Smooth muscle cell (in vitro differentiated cells): Measurements from ENCODE around the gene CLIP4. TPM values are rescaled to one million over a fixed set of nuclear protein-coding genes. Genes with fewer than 3 reads are reported as not detected.

Experiments
- DNase-seq: peaks from one replicate; lab custom pipeline; 2025; ENCODE audit not compliant: unreplicated experiment; lab: John Stamatoyannopoulos, UW
- H2AFZ ChIP-seq: fragments of 200-600 bp; sonication (generic); 2 replicates; pipeline ENCODE4 v1.6.0; 2016; ENCODE audit warnings: antibody characterized with exemption, low read depth, mild to moderate bottlenecking
- H3F3A ChIP-seq: fragments of 200-600 bp; sonication (generic); 2 replicates; pipeline ENCODE4 v1.6.0; 2017; ENCODE audit warnings: antibody characterized with exemption, low read depth
- H3K27ac ChIP-seq: fragments of 200-600 bp; sonication (generic); 2 replicates; pipeline ENCODE4 v1.5.1; 2016; ENCODE audit warnings: low read depth, mild to moderate bottlenecking
- H3K27me3 ChIP-seq: fragments of 200-600 bp; sonication (generic); 2 replicates; pipeline ENCODE4 v1.6.1; 2016; ENCODE audit warnings: low read depth, mild to moderate bottlenecking
- H3K36me3 ChIP-seq: fragments of 200-600 bp; sonication (generic); 2 replicates; pipeline ENCODE4 v1.5.1; 2016; ENCODE audit warnings: low read depth
- H3K4me1 ChIP-seq: fragments of 200-600 bp; sonication (generic); 2 replicates; pipeline ENCODE4 v1.5.1; 2016; ENCODE audit warnings: low read depth
- H3K4me2 ChIP-seq: fragments of 200-600 bp; sonication (generic); 2 replicates; pipeline ENCODE4 v1.6.0; 2016; ENCODE audit warnings: mild to moderate bottlenecking
- H3K4me3 ChIP-seq: fragments of 200-600 bp; sonication (generic); 2 replicates; pipeline ENCODE4 v1.5.1; 2016; ENCODE audit warnings: mild to moderate bottlenecking
- H3K79me2 ChIP-seq: fragments of 200-600 bp; sonication (generic); 2 replicates; pipeline ENCODE4 v1.6.0; 2016; ENCODE audit warnings: low read depth, mild to moderate bottlenecking
- H3K9ac ChIP-seq: fragments of 200-600 bp; sonication (generic); 2 replicates; pipeline ENCODE4 v1.6.0; 2016; ENCODE audit warnings: low read depth
- H3K9me3 ChIP-seq: fragments of 200-600 bp; sonication (generic); replicated peaks from 2 replicates; pipeline ENCODE4 v1.5.1; 2016; ENCODE audit warnings: low read depth
- H4K20me1 ChIP-seq: fragments of 200-600 bp; sonication (generic); 2 replicates; pipeline ENCODE4 v1.6.0; 2016; ENCODE audit warnings: low read depth
- CTCF ChIP-seq: fragments of 200-600 bp; sonication (generic); IDR thresholded peaks from 2 replicates; pipeline ENCODE4 v1.5.1; 2017; ENCODE audit warnings: borderline replicate concordance, mild to moderate bottlenecking, antibody characterized with exemption; ENCODE audit not compliant: insufficient read depth, poor library complexity, severe bottlenecking
- WGBS: methylation state at CpG from one replicate; pipeline ENCODE4 v1.1.7; 2016; ENCODE audit warnings: low lambda C conversion rate; 5-methylcytosine and 5-hydroxymethylcytosine counted together
- polyA plus RNA-seq: library from polyadenylated mRNA; unstranded; fragments of >200 nt; fragmentation: Nextera tagmentation; extraction: Ambion mirVana; gene quantifications from 2 replicates; pipeline ENCODE4 v1.2.1, GENCODE V29; 2016
- total RNA-seq: library from RNA; depleted of rRNA; stranded (reverse); fragments of >200 nt; gene quantifications from 2 replicates; pipeline ENCODE4 v1.2.3, GENCODE V29; 2014

CLIP4 gene
- total and polyA plus RNA-seq, 2 experiments from 2014 or later = 5.7 to 18.9 TPM

- H3K27me3 ChIP-seq = no peaks in the 10 kb centered on the region
- no peaks in the 10 kb centered on the region for H3K9me3 ChIP-seq
- H3K4me3 ChIP-seq = no peak overlapping the region
- no peaks in the 10 kb centered on the region for H4K20me1 ChIP-seq
- no peak overlapping the region for H2AFZ ChIP-seq
- no peak overlapping the region for H3K9ac ChIP-seq
- peaks cover 5% of the 10 kb centered on the region for H3K79me2 ChIP-seq
- peaks cover 2% of the 10 kb centered on the region for H3F3A ChIP-seq
- no peak for TF ChIP-seq CTCF
- no peaks in the 10 kb centered on the region for H3K4me1 ChIP-seq
- H3K4me2 ChIP-seq = no peak overlapping the region
- H3K36me3 ChIP-seq = peaks cover 5% of the 10 kb centered on the region
- DNase-seq = no peak
- no peak overlapping the region for H3K27ac ChIP-seq
- WGBS = 65% methylated on average over 1 of the region's 1 CpG
These were observed 24.5 kb downstream of the CLIP4 start for GRCh38 chr2:29139731-29140130.

- Histone ChIP-seq H4K20me1 (no peaks in the 10 kb centered on the region), H3K36me3 (peaks cover 5% of the 10 kb centered on the region), H3F3A (peaks cover 2% of the 10 kb centered on the region), H3K4me1 (no peaks in the 10 kb centered on the region), H3K9ac (no peak overlapping the region), H3K27ac (no peak overlapping the region), H3K9me3 (no peaks in the 10 kb centered on the region), H3K79me2 (peaks cover 5% of the 10 kb centered on the region), H2AFZ (no peak overlapping the region), H3K4me3 (no peak overlapping the region), H3K4me2 (no peak overlapping the region), H3K27me3 (no peaks in the 10 kb centered on the region)
- no peak for DNase-seq
- 39% methylated on average over 6 of the region's 6 CpGs for whole genome bisulfite sequencing
- no peak for TF ChIP-seq CTCF
These were observed 28.4 kb downstream of the CLIP4 start for GRCh38 chr2:29143657-29144056.

DNA sequence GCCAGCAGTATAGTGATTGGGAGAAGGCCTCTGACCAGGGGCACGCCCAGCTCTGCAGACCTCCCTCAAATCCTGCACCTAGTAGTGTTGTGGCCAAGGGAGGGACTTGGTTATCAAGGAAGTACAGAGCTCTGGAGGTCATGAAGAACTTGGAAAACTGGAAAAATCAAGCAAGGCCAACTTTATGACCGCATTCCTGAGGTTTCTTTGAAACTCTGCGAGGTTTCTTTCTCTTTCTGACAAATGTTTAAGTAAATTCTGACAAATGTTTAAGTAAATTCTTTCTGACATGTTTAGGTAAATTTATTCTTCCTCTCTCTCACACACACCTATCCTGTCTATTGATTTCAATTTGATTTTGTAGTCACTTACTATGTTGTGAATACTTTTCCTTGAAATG lies 31.0 kb downstream of the CLIP4 start:
- H3K27me3 ChIP-seq = no peaks in the 10 kb centered on the region
- peak overlapping the region; percentile 20 for H3K27ac ChIP-seq
- no peaks in the 10 kb centered on the region for H3F3A ChIP-seq
- no peaks in the 10 kb centered on the region for H3K4me1 ChIP-seq
- no peaks in the 10 kb centered on the region for H3K9me3 ChIP-seq
- WGBS = 71% methylated on average over 3 of the region's 3 CpGs
- H3K4me3 ChIP-seq = no peak overlapping the region
- peak overlapping the region; percentile 8 for H3K4me2 ChIP-seq
- peaks cover 5% of the 10 kb centered on the region for H3K36me3 ChIP-seq
- TF ChIP-seq CTCF = no peak
- DNase-seq = no peak
- no peak overlapping the region for H2AFZ ChIP-seq
- H3K9ac ChIP-seq = no peak overlapping the region
- no peaks in the 10 kb centered on the region for H4K20me1 ChIP-seq
- H3K79me2 ChIP-seq = peaks cover under 1% of the 10 kb centered on the region

- no peak overlapping the region for H2AFZ ChIP-seq
- 94% methylated on average over 3 of the region's 3 CpGs for WGBS
- H3K27me3 ChIP-seq = no peaks in the 10 kb centered on the region
- H3K9ac ChIP-seq = no peak overlapping the region
- H4K20me1 ChIP-seq = no peaks in the 10 kb centered on the region
- no peaks in the 10 kb centered on the region for H3K9me3 ChIP-seq
- DNase-seq = no peak
- no peaks in the 10 kb centered on the region for H3K79me2 ChIP-seq
- H3K27ac ChIP-seq = no peak overlapping the region
- TF ChIP-seq CTCF = no peak
- H3F3A ChIP-seq = no peaks in the 10 kb centered on the region
- peaks cover 8% of the 10 kb centered on the region for H3K36me3 ChIP-seq
- no peak overlapping the region for H3K4me3 ChIP-seq
- H3K4me1 ChIP-seq = no peaks in the 10 kb centered on the region
- H3K4me2 ChIP-seq = no peak overlapping the region
These were observed 32.7 kb downstream of the CLIP4 start for GRCh38 chr2:29147963-29148362.
